Activated gamma-delta T cell treated with Interleukin-2 at 50 U/mL for 16 hours (primary cell): ENCODE results near the gene PLXNA3.
"Not testable (repeated sequence)": the region's sequence is repeated elsewhere in the genome, so short reads cannot be mapped to it uniquely, and the experiment has no call there.

Source experiments
- DNase-seq: peaks from one replicate; pipeline ENCODE4 v3.0.0-alpha.2; 2020

PLXNA3 gene

GRCh38 chrX:154481911-154482601 is 24.0 kb downstream of the PLXNA3 start:
- DNase-seq, result no peak

- DNase-seq, result no peak
Observed at GRCh38 chrX:154482786-154483185, 24.7 kb downstream of the PLXNA3 start.

GRCh38 chrX:154483325-154483724 is 25.2 kb downstream of the PLXNA3 start:
- DNase-seq, result no peak

DNA sequence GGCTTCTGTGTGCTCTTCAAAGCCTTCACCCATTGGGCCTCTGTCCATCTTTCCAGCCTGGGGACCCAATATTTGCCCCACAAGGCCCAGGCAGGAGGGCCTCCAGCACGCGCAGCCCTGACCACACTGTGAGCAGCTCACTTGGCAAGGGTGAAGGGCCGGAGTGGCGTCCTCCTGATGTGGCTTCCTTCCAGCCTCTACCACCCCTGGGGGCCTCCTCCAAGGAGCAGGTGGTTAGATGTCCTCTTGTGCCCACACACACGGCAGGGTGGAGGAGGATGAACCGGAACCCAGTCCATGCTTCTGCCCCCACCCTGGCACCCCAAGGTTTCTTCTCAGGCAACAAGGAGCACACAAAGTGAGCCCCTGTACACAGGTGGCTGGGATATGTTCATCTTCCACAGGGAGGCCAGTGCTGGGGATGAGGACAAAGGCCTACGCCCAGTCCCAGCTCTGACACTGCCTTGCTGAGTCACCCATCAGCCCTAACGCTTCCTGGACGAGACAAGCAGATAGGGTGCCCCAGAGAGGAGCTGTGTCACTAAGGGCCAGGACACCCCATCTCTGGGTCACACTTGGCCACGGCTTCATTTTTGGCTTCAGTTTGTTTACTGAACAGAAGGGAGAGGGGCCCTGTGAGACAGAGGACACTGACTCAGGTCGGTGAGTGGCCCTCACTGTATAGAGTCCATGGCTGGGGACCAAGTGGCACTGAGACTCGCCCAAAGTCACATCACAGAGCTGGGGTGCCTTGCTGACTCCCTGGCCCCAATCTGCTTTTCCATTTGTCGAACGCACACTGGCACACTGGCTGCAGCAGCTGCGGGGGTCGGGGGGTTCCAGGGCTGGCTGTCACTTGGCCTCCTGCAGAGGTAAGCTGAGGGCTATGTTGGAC is 26.4 kb downstream of the PLXNA3 start:
- DNase-seq, result no peak

GRCh38 chrX:154485150-154486051 is 27.3 kb downstream of the PLXNA3 start:
- no peak for DNase-seq

- peak; percentile 27 for DNase-seq
Observed at GRCh38 chrX:154486052-154486395, 27.9 kb downstream of the PLXNA3 start.

DNA sequence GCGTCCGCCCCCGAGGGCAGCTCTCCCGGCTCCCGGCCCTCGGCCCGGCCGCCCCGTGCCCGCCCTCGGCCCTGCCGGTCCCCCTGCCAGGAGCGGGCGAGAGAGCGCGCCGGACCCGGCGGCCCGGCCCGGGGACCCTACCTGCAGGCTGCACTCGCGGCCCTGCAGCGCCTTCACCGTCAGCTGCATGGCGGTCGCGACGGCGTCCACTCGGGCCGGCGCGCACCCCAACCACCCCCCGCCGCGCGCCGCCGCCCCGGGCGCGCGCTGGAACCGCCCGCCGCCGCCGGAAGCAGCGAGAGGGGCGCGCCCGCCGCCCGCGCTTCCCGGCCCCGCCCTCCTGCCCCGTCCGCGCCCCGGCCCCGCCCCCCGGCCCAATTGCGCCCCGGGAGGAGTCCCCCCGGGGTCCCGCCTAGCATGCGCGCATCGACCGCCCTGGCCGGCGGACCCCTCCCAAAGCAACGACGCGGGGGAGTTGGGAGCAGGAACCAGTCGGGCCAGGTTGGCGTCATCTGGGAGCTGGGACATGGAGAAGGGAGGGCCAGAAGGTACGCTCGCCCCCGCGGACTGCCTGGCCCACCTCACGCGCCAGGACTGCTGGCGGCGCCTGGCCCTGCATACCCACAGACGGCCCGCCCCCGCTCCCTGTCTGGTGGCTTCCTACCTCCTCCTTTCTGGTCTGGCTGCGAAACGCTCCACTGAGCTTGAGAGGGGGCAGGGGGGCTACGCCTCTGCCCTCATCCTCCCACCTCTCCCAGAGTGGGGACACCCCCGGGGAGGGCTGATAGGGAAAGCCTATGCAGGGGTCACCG is 28.5 kb downstream of the PLXNA3 start, which contains the start of gene UBL4A:
TSS of gene UBL4A (minus strand) at position 220 of the 812 bp plus-strand sequence. CDS start at position 189, 31 bp downstream.
- DNase-seq, result peak; percentile 43

- DNase-seq, result no peak
Observed at GRCh38 chrX:154487518-154488290, 29.6 kb downstream of the PLXNA3 start.

DNA sequence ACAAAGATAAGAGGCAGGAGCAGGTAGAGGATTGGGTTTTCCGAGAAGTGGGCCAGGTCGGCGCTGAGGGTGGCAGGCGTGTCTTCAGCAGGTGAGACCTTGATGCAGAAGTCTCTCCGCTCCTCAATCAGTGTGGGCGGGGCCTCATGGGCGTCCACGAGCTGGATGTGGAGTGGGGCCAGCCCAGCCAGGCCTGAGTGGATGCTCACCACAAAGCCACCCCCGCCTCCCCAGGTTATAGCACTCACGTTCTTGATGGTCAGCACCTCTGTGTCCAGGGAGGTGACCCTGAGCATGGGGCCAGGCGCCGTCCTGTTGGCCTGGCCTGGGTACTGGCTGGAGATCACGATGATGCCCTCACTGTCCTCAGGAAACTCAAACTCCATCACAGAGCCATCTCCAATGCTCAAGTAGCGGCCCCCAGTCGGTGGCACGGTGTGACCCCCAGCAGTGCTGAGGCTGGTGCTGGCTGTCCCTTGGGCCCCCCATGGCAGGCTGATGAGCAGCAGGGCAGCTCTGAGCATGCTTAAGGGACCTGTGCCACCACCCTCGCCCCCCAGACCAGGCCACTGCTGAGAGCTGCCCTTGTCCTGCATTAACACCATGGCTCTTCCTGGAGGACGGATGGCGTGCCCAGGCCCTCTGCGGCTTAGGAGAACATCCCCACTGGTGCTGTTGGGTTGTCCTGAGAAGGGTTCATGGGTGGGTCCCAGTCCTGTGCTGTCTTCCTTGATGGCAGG is 30.4 kb downstream of the PLXNA3 start:
- no peak for DNase-seq

- DNase-seq, result no peak
Observed at GRCh38 chrX:154489182-154489581, 31.1 kb downstream of the PLXNA3 start.

- peak; percentile 21 for DNase-seq
Observed at GRCh38 chrX:154490021-154490413, 31.9 kb downstream of the PLXNA3 start.

DNA sequence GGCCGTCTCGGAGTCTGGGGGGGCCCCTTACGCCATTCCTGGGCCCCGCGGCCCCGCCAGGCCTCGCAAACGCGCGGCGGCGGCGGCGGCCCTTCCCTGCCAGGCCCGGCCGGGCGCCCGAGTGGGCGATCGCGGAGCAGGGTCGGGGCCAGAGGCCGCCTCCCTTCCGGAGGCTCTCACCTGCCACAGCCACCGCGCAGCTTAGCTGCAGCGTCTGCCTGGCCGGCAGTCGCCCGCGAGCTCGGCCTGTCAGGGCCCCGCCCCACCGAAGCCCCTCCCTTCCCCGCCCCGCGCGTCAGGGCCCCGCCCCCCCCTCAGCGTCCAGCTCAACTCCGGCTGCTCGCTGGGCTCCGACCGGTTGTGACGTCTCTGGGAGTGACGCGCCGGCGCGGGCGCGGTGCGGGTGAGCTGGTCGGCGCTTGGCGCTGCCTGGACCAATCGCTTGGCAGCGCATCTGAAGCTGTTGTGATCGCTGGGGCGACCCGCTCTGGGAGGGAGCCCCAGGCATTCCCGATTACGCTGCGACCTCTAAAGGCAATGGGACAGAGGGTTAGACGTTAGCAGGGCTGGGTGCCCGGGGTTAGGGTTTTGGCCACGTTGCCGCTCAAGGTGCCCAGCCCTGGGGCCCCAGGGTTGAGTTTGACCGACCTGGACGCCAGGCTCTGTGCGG is 32.5 kb downstream of the PLXNA3 start, which contains the start of gene SLC10A3:
TSS of gene SLC10A3 (minus strand) at position 216 of the 670 bp plus-strand sequence. CDS start 1,689 bp downstream, outside the sequence.
- DNase-seq, result peak; percentile 81

DNA sequence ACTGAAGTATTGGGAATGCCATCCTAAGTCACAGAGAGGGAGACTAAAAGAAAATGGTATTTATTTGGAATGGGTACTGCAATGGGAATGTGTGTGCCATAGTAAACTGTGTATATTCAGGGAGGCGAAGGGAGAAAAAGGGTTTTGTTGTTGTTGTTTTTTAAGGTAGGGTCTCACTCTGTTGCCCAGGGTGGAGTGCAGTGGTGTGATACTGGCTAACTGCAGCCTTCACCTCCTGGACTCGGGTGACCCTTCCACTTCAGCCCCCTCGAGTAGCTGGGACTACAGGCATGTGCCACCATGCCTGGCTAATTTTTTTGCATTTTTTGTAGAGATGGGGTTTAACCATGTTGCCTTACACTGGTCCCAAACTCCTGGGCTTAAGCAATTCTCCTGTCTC is 36.6 kb downstream of the PLXNA3 start:
- DNase-seq, result no peak

DNA sequence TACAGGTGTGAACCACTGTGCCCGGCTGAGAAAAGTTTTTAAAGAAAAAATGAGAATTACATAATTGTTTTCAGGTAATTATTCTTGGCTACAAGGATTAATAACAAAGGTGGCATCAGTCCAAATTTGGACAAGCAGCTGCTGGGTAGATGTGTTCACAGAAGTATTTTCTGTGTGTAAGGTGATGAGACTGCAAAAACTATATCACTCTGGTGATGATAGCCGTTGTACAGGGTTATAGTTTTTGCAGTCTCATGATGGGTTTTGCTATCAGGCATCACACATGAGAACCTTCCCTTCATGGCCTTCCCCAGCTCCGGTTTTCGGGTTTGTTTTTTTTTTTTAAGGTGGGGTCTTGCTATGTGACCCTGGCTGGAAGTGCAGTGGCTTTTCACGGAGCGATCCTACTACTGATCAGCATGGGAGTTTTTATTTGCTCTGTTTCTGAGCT is 37.4 kb downstream of the PLXNA3 start:
- DNase-seq, result no peak

- not testable (repeated sequence) for DNase-seq
Observed at GRCh38 chrX:154496591-154497137, 38.6 kb downstream of the PLXNA3 start.

DNA sequence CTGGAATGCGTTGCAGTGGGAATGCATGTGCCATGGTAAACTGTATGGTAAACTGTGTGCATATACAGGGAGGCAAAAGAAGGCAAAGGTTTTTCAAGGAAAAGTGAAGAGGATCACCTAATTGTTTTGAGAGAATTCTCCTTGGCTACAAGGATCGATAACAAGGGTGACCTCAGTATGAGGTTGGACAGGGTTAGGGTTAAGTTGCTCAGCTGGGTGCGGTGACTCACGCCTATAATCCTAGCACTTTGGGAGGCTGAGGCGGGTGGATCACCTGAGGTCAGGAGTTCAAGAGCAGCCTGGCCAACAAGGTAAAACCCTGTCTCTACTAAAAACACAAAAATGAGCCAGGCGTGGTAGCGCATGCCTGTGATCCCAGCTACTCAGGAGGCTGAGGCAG is 43.3 kb downstream of the PLXNA3 start:
- not testable (repeated sequence) for DNase-seq

- DNase-seq, result no peak
Observed at GRCh38 chrX:154502098-154502497, 44.0 kb downstream of the PLXNA3 start.

GRCh38 chrX:154502989-154503388 is 44.9 kb downstream of the PLXNA3 start:
- DNase-seq, result no peak

GRCh38 chrX:154505734-154506133 is 47.7 kb downstream of the PLXNA3 start:
- no peak for DNase-seq
